OCI-M1 (cell line): Measurements from ENCODE around the gene PRXL2A.
"Not testable (repeated sequence)": the region's sequence is repeated elsewhere in the genome, so short reads cannot be mapped to it uniquely, and the experiment has no call there.

ENCODE experiments used
- DNase-seq: peaks from one replicate; lab custom pipeline; 2025; lab: John Stamatoyannopoulos, UW

PRXL2A gene

DNA sequence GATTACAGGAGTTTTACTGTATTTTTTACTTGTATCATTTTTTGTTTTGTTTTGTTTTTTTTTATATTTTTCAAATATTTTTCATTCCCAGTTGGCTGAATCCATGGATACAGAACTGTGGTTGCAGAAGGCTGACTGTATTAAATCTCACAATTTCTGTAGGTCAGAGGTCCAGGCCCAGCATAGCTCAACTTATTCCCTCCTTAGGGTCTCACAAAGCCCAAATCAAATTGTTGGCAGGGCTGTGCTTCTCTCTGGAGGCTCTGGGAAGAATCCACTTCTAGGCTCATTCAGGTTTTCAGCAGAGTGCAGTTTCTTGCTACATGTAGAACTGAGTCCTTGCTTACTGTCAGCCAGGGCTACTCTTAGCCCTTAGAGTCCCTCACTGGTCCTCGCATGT is 68.3 kb downstream of the PRXL2A start:
- no peak for DNase-seq

DNA sequence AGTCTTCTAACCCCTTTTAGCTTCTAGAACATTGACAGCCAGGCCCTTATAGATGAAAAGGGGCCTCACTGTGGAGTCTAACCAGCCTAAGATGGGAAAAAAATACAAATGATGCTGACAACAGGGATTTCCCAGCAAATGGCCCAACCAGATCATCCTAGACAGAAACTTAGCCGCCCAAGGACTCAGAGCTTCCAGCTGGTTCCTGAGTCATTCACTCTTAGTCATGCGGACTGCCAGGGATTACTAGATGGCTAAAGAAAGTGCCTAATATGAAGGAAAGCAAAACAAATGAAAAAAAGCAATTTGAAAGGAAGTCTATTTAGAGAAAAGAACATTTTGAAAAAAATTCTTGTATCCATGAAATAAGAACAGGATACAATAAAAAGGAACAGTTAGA is 69.5 kb downstream of the PRXL2A start:
- DNase-seq: no peak

DNA sequence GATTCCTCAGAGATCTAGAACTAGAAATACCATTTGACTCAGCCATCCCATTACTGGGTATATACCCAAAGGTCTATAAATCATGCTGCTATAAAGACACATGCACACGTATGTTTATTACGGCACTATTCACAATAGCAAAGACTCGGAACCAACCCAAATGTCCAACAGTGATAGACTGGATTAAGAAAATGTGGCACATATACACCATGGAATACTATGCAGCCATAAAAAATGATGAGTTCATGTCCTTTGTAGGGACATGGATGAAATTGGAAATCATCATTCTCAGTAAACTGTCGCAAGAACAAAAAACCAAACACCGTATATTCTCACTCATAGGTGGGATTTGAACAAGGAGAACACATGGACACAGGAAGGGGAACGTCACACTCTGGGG is 72.0 kb downstream of the PRXL2A start:
- DNase-seq: not testable (repeated sequence)

DNA sequence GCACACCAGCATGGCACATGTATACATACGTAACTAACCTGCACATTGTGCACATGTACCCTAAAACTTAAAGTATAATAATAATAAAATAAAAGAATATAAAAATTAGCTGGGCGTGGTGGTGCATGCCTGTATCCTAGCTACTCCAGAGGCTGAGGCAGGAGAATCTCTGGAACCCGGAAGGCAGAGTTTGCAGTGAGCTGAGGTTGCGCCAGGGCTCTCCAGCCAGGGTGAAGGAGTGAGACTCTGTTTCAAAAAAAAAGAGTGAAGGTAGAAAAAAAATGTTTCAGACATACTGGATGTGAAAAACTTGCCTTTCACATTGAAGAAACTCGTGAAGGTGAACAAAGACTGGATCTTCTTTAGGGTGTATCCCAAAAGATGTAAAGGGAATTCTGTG is 72.5 kb downstream of the PRXL2A start:
- no peak for DNase-seq

DNA sequence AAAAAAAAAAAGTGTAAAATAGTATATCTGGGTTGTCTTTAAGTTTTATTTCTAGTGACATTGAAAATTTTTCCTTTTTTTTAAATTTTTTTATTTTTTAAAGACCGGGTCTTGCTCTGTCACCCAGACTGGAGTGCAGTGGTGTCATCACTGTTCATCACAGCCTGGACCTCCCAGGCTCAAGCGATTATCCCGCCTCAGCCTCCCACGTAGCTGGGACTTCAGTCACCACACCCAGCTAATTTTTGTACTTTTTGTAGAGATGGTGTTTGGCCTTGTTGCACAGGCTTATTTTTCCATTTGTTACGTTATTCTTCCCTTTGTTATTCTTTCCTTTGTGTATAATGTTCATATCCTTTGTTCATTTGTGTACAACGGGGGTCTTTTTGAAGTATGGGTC is 75.9 kb downstream of the PRXL2A start:
- DNase-seq: no peak

DNA sequence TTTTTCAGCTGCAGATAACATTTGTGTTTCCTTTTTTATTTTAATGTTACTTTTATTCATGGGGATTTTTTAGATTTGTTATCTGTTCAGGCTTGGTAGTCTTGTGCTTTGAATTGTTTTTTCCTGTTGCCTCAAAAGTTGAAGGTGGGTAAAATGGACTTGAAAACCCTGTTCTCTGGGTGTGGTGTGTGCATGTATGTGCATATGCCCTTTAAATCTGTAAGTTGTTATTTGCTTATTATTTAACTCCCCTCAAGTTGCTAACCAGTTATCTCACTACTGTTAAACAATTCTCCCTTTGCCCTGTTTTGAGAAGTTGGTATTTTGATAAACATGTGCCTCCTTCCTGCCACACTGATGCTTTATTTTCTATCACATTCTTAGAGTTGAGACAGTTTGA is 76.3 kb downstream of the PRXL2A start:
- no peak for DNase-seq

DNA sequence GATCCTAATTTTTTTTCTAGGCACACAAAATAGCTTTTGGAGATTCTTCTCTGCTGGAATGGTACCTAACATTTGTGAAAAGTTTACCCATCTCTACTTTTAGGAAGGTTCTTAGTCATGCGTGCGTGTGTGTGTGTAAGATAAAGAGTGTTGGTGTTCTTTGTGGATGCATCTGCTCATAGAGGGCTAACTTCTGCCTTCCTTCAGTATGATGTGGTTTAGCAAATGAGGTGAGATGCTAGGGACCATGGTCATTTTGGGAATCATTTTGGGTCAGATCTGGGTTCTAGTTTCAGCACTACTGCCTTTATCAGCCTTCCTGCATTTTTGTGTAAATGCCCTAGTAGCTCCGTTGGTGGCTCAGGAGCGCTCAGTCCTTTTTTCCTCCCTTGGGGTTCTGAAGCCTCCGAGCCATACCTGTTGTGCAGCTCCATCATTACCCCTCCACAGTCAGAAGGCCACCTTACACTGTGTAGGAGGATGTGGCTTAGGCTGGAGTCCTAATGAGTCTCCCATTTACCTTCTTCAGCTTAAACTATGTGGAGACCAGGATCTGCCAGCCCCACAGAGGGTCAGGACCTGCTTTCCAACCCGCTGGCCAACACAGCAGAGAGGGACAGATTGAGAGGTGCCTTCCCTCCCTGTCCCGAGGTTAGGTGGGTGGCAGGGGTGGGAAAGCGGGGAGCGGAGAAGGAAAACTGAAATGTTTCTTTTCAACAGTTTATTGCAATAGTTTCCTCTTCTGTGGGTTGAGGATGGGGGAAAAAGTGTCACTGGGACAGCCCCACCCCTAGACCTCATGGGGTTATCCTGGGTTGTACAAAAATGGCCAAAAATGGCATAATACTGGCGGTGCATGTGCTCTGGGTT is 77.0 kb downstream of the PRXL2A start:
- DNase-seq: peak; percentile 62

DNA sequence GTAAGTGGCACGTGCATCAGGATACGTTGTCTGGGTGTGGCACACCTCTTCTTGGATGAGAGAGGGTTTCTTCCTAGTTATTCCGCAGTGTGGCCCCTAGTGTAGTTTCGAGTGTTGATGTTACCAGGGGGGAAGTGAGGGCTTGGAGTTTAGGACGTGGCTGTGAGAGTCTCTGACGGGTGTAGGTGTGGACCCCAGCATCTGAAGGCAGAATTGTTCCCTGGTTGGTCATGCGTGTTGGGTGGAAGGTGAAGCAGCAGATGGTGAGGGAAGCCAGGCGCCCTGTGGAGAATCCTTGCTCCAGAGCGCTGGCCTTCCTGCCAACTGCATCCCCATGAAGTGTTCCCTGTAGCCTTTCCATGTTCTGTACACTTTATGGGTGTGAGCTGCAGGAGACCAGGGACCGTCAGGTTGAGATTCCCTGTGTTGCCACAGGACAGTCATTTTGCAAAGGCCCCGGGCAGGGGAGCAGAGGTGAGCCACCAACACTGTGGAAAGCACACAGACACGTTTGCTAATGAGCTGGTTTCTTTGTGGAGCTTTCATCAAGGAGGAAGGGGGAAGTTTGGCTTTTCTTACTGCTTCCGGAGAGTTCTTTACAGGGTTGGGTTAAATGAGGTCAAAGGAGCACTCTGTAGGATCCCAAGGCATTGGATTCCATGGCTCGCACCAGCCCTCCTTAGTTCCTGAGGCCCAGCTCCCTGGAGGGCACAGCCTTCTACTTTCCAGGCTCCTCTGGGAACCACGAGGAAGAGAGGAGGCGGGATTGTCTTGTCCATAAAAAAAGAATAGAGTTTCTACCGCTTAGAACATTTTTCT is 77.8 kb downstream of the PRXL2A start:
- DNase-seq: no peak
